Muscle of arm (tissue), 12 donors: ENCODE data around the gene CCRL2. TPM values are rescaled to one million over a fixed set of nuclear protein-coding genes. Genes with fewer than 3 reads are reported as not detected.

Experiments used
- DNase-seq: peaks from one replicate; pipeline ENCODE4 v3.0.0-alpha.2; 2013
- polyA plus RNA-seq, 12 donors: library from polyadenylated mRNA; unstranded; fragments of 120-200 nt; gene quantifications; one replicate each; pipeline ENCODE4 v1.2.1, GENCODE V29; 2013; ENCODE audit not compliant: insufficient read length in 12 of 12

Gene CCRL2
- polyA plus RNA-seq, 12 donors, result 0.27 to 0.83 (median 0.53) TPM; not detected in 2

DNA sequence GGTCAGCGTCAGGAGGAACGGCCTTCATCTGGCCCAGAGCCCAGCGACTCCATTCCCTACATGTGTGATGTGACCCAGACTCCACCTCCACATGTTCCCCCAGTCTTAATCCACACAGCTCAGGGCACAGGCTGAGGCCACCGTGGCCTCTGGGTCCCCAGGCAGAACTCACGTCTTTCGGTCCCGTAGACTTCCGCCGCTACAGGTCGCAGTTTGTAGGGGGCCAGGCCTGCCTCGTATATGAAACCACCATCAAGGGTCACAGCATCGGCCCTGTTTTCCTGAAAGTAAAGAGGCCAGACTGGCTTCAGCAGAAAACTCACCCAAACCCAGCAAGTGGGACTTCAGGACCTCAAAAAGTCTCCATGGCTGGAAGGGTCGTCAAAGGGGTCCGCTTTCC, 49.1 kb downstream of the CCRL2 start:
- DNase-seq, result no peak

Other genes with a start within 250 kb of the CCRL2 start
- gene CCR1, start 198.9 kb upstream of the CCRL2 start, polyA plus RNA-seq, result 1 to 10 TPM in 11 of 12 donors, not detected in 1; 1.8 to 4.3 (median 3.6) TPM
- under 1 TPM in 4 of 12 donors, not detected in 8; 0.11 to 0.39 (median 0.26) TPM for gene CCR3, start 164.8 kb upstream of the CCRL2 start, polyA plus RNA-seq
- 1 to 10 TPM in 2 of 12 donors, under 1 TPM in 8, not detected in 2; 0.48 to 2.8 (median 0.82) TPM for gene CCR2, start 53.1 kb upstream of the CCRL2 start, polyA plus RNA-seq
- under 1 TPM in 10 of 12 donors, not detected in 2; 0.25 to 0.73 (median 0.33) TPM for gene CCR5, start 36.3 kb upstream of the CCRL2 start, polyA plus RNA-seq
- 1 to 10 TPM in 10 of 12 donors, not detected in 2; 1.0 to 6.1 (median 1.9) TPM for gene LTF, start 57.6 kb downstream of the CCRL2 start, polyA plus RNA-seq
- gene RTP3, start 90.7 kb downstream of the CCRL2 start, polyA plus RNA-seq, result under 1 TPM in 1 of 12 donors, not detected in 11; 0.09 TPM
- gene LRRC2, start 159.0 kb downstream of the CCRL2 start, polyA plus RNA-seq, result 1 to 10 TPM in 11 of 12 donors, not detected in 1; 2.2 to 6.6 (median 4.2) TPM
- gene FAM240A, start 205.3 kb downstream of the CCRL2 start, polyA plus RNA-seq, result under 1 TPM in 10 of 12 donors, not detected in 2; 0.12 to 0.46 (median 0.31) TPM